Esophagus squamous epithelium (tissue), 5 donors: ENCODE data around the gene GJA3. TPM values are rescaled to one million over a fixed set of nuclear protein-coding genes. Genes with fewer than 3 reads are reported as not detected.

Experiments used
- DNase-seq: peaks from one replicate; lab custom pipeline; 2025; lab: John Stamatoyannopoulos, UW
- H3K27ac ChIP-seq, 4 donors: fragments of 200-600 bp; sonication (generic); one replicate each; pipeline ENCODE4 v1.5.1; 2016 to 2019; ENCODE audit warnings: mild to moderate bottlenecking in 1 of 4
- H3K27me3 ChIP-seq, 4 donors: fragments of 200-600 bp; sonication (generic); 1 replicate in 3 of 4; 2 replicates in 1 of 4; pipeline versions ENCODE4 v1.5.1 to v1.6.0; 2017 to 2021; ENCODE audit warnings: antibody characterized with exemption in 1 of 4
- H3K36me3 ChIP-seq, 3 donors: fragments of 200-600 bp; sonication (generic); one replicate each; pipeline ENCODE4 v1.5.1; 2016 to 2019
- H3K4me1 ChIP-seq, 3 donors: fragments of 200-600 bp; sonication (generic); one replicate each; pipeline ENCODE4 v1.5.1; 2017 to 2019
- H3K4me3 ChIP-seq, 4 donors: fragments of 200-600 bp; sonication (generic); 1 replicate in 3 of 4; 2 replicates in 1 of 4; pipeline ENCODE4 v1.5.1; 2016 to 2019; ENCODE audit warnings: mild to moderate bottlenecking in 2 of 4, moderate library complexity in 1 of 4
- H3K9me3 ChIP-seq, 3 donors: fragments of 200-600 bp; sonication (generic); one replicate each; pipeline ENCODE4 v1.5.1; 2016 to 2019
- POLR2A ChIP-seq, 4 donors: fragments of 450-650 bp; IDR thresholded peaks; one replicate each; pipeline ENCODE4 v1.6.1; 2017; ENCODE audit warnings: antibody characterized with exemption in 4 of 4, mild to moderate bottlenecking in 4 of 4, moderate library complexity in 3 of 4
- WGBS, 2 donors: methylation state at CpG; one replicate each; pipeline ENCODE4 v1.1.5; 2018; 5-methylcytosine and 5-hydroxymethylcytosine counted together
- intact Hi-C: fragments of 100-400 bp; cut with DNase I; formaldehyde crosslinking; loops from one replicate; pipeline ENCODE4 v1.15.0; 2022
- total RNA-seq, 4 donors: library from RNA; depleted of rRNA; stranded (reverse); fragments of >200 nt; gene quantifications; one replicate each; pipeline ENCODE4 v1.1.0, GENCODE V29; 2016
- TF ChIP-seq, protein P1 (sequence below), 6 experiments: fragments of 450-650 bp in 4 of 6; fragments of 200-600 bp in 2 of 6; sonication (generic) in 2 of 6; IDR thresholded peaks; one replicate each; pipeline ENCODE4 v1.5.1; 2016 to 2019; ENCODE audit warnings: antibody characterized with exemption in 6 of 6, mild to moderate bottlenecking in 4 of 6, moderate library complexity in 4 of 6
- donor health status: DM: yes; HTN: yes; CAD: no.

The GJA3 gene
- total RNA-seq, 4 donors from 2014 or later: 0.45 to 1.3 (median 1.00) TPM

- Histone ChIP-seq H3K9me3 (no peaks in the 10 kb centered on the region), H3K4me1 (peaks cover 12 to 45% (median 22%) of the 10 kb centered on the region in 3 donors), H3K27me3 (peaks cover 0 to 55% (median 0%) of the 10 kb centered on the region in 4 donors), H3K27ac (no peak overlapping the region), H3K4me3 (no peak overlapping the region), H3K36me3 (no peaks in the 10 kb centered on the region)
- WGBS, 2 donors: 73 to 75% methylated on average over 7 to 8 of the region's 8 CpGs
- DNase-seq: no peak
- intact Hi-C loops: no loop called here
- TF ChIP-seq, protein P1, sequence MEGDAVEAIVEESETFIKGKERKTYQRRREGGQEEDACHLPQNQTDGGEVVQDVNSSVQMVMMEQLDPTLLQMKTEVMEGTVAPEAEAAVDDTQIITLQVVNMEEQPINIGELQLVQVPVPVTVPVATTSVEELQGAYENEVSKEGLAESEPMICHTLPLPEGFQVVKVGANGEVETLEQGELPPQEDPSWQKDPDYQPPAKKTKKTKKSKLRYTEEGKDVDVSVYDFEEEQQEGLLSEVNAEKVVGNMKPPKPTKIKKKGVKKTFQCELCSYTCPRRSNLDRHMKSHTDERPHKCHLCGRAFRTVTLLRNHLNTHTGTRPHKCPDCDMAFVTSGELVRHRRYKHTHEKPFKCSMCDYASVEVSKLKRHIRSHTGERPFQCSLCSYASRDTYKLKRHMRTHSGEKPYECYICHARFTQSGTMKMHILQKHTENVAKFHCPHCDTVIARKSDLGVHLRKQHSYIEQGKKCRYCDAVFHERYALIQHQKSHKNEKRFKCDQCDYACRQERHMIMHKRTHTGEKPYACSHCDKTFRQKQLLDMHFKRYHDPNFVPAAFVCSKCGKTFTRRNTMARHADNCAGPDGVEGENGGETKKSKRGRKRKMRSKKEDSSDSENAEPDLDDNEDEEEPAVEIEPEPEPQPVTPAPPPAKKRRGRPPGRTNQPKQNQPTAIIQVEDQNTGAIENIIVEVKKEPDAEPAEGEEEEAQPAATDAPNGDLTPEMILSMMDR (IDR thresholded peaks at IDR 0.05): no peak
- no peak for TF ChIP-seq POLR2A (IDR thresholded peaks at IDR 0.05)
These were observed 12.4 kb upstream of the GJA3 start for GRCh38 chr13:20173116-20173746.

DNA sequence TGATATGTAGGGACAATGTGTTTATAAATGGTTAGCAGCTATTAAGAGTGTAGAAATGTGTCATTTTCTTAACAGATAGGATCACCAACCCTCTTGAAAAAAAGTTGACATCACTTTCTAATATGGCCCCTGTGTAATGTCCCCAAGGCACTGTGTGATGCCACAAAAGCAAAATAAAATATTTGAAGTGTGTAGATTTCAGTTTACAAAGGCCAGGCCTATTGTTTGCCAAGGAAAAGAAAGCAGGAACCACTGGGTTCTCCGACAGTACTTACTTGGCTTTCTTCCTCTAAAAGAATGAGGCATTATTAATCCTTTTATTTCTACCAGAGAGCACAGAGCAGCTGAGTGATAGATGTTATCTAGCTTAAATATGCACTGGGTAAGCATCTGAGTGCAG, 10.5 kb upstream of the GJA3 start:
- H3K27ac ChIP-seq: no peak overlapping the region
- WGBS, 2 donors: 65 to 67% methylated on average over 1 of the region's 1 CpG
- intact Hi-C loops: no loop called here
- DNase-seq: no peak
- no peaks in the 10 kb centered on the region for H3K36me3 ChIP-seq
- no peak overlapping the region for H3K4me3 ChIP-seq
- peaks cover 12 to 32% (median 20%) of the 10 kb centered on the region in 3 donors for H3K4me1 ChIP-seq
- TF ChIP-seq, protein P1 (IDR thresholded peaks at IDR 0.05): no peak
- TF ChIP-seq POLR2A (IDR thresholded peaks at IDR 0.05): no peak
- H3K9me3 ChIP-seq: no peaks in the 10 kb centered on the region
- H3K27me3 ChIP-seq: peaks cover 0 to 49% (median 0%) of the 10 kb centered on the region in 4 donors

DNA sequence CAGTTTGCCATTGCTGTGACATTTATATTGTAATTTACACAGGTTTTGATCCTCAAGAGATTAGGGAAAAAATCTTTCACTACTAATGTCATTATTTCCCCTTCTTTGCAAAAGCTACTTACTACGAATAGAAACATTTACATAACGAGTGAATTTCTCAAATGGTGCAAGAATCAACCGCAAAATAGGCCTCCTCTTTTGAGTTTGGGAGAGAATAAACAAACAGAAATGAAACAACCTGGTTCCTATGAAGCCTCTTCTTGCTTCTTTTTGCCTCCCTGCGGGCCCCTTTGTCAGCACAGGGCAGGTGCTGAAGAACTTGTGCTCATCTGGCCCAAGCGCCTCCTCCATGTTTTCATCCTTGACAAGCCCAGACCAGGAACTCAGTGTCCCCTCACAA, 10.1 kb upstream of the GJA3 start:
- Histone ChIP-seq H3K9me3 (no peaks in the 10 kb centered on the region), H3K4me1 (peaks cover 12 to 32% (median 17%) of the 10 kb centered on the region in 3 donors), H3K4me3 (no peak overlapping the region), H3K27ac (no peak overlapping the region), H3K36me3 (no peaks in the 10 kb centered on the region), H3K27me3 (peaks cover 0 to 51% (median 0%) of the 10 kb centered on the region in 4 donors)
- 89 to 96% methylated on average over 5 of the region's 5 CpGs for WGBS, 2 donors
- DNase-seq: no peak
- intact Hi-C loops: no loop called here
- TF ChIP-seq, protein P1 (IDR thresholded peaks at IDR 0.05): no peak
- TF ChIP-seq POLR2A (IDR thresholded peaks at IDR 0.05): no peak

DNA sequence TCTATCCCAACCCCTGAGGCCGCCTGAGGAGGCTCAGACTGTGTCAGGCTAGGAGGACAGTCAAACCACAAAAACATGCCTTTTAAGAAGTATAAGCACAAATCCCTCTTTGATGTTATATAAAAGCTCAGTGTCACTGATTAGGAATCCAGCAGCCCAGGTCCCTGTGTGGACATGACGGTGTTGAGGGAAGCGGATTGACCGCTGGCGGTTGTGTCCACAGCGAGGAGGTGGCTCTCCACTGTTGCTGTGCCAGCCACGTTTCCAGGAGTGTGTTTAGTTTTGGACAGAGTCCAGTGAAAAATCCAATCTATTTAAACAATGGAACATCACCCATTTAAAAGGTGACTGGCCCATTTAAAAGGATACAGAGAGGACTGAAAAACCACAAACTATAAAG, 7.5 kb upstream of the GJA3 start:
- TF ChIP-seq POLR2A (IDR thresholded peaks at IDR 0.05): no peak
- TF ChIP-seq, protein P1 (IDR thresholded peaks at IDR 0.05): no peak
- WGBS, 2 donors: 69 to 79% methylated on average over 6 to 7 of the region's 7 CpGs
- Histone ChIP-seq H3K27ac (no peak overlapping the region), H3K36me3 (no peaks in the 10 kb centered on the region), H3K9me3 (no peaks in the 10 kb centered on the region), H3K4me1 (peaks cover 0 to 14% (median 0%) of the 10 kb centered on the region in 3 donors), H3K27me3 (peaks cover 0 to 56% (median 0%) of the 10 kb centered on the region in 4 donors), H3K4me3 (no peak overlapping the region)
- DNase-seq: no peak
- intact Hi-C loops: no loop called here

DNA sequence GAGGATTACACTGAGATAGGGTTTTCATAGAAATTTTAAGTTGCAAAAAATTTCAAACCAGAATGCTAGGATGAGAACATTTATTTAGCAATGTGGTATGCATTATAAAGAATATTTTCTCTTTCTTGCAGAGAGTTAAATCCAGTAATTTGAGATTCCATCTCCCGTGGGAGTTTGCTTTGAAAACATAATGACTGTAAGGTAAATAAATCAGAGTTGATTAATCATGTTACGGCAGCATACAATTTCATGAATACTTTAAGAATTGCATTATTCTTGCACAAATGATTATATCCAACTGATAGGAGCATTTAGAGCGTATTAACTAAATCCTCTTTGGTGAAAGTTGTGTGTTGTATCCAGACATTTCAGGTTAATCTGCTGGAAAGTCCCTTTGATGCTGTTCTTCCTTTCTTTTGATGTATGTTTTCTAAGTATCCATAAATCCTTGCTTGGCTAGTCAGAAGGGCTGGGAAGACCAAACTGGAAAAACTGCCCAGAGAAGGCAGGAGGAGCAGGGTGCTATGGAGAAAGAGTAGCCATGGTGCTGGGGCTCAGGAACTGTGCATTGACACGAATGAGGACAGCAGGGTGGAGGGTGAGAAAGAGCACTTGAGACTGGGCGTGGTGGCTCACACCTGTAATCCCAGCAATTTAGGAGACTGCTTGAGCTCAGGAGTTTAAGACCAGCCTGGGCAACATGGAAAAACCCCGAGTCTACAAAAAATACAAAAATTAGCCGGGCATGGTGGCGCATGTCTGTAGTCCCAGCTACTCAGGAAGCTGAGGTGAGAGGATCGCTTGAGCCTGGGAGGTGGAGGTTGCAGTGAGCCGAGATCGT, 4.8 kb upstream of the GJA3 start:
- intact Hi-C loops: no loop called here
- peaks cover 9 to 26% (median 13%) of the 10 kb centered on the region in 3 donors for H3K4me1 ChIP-seq
- no peak for DNase-seq
- no peaks in the 10 kb centered on the region for H3K9me3 ChIP-seq
- no peaks in the 10 kb centered on the region for H3K36me3 ChIP-seq
- H3K27ac ChIP-seq: peak overlapping the region in 2 of 4 donors; percentile 37 to 39
- H3K4me3 ChIP-seq: no peak overlapping the region
- WGBS, 2 donors: 26 to 49% methylated on average over 11 of the region's 11 CpGs
- TF ChIP-seq, protein P1 (IDR thresholded peaks at IDR 0.05): no peak
- no peak for TF ChIP-seq POLR2A (IDR thresholded peaks at IDR 0.05)
- peaks cover 0 to 74% (median 0%) of the 10 kb centered on the region in 4 donors for H3K27me3 ChIP-seq
